ENCODE measurements around the gene VTI1A.
A peak's percentile ranks its signal among the peaks of the same experiment; 100 is the strongest.
"Not testable (repeated sequence)": the region's sequence is repeated elsewhere in the genome, so short reads cannot be mapped to it uniquely, and the experiment has no call there.

VTI1A gene

GRCh38 chr10:112507988-112508387 lies 61.0 kb downstream of the VTI1A start:
- DNase-seq: no peak

GRCh38 chr10:112509558-112510291 lies 62.7 kb downstream of the VTI1A start:
- DNase-seq: no peak

GRCh38 chr10:112510384-112510783 lies 63.4 kb downstream of the VTI1A start:
- no peak for DNase-seq

GRCh38 chr10:112512294-112512693 lies 65.3 kb downstream of the VTI1A start:
- DNase-seq: no peak

- DNase-seq: no peak
Observed at GRCh38 chr10:112515126-112515525, 68.1 kb downstream of the VTI1A start.

GRCh38 chr10:112515852-112516251 lies 68.8 kb downstream of the VTI1A start:
- no peak for DNase-seq

- DNase-seq: no peak
Observed at GRCh38 chr10:112517451-112517862, 70.4 kb downstream of the VTI1A start.

GRCh38 chr10:112519133-112519761 lies 72.2 kb downstream of the VTI1A start:
- DNase-seq: no peak

- no peak for DNase-seq
Observed at GRCh38 chr10:112520914-112521313, 73.9 kb downstream of the VTI1A start.

- DNase-seq: no peak
Observed at GRCh38 chr10:112524641-112525040, 77.6 kb downstream of the VTI1A start.

- no peak for DNase-seq
Observed at GRCh38 chr10:112525200-112525599, 78.2 kb downstream of the VTI1A start.

GRCh38 chr10:112526139-112526538 lies 79.1 kb downstream of the VTI1A start:
- no peak for DNase-seq

- DNase-seq: no peak
Observed at GRCh38 chr10:112526906-112527305, 79.9 kb downstream of the VTI1A start.

GRCh38 chr10:112528235-112528634 lies 81.2 kb downstream of the VTI1A start:
- DNase-seq: no peak

- no peak for DNase-seq
Observed at GRCh38 chr10:112531421-112531820, 84.4 kb downstream of the VTI1A start.

GRCh38 chr10:112532189-112532588 lies 85.2 kb downstream of the VTI1A start:
- peak in 1 of 2 donors; percentile 46 for DNase-seq

- no peak for DNase-seq
Observed at GRCh38 chr10:112532956-112533355, 85.9 kb downstream of the VTI1A start.

- no peak for DNase-seq
Observed at GRCh38 chr10:112533916-112534315, 86.9 kb downstream of the VTI1A start.

- no peak for DNase-seq
Observed at GRCh38 chr10:112535531-112535951, 88.5 kb downstream of the VTI1A start.

- no peak for DNase-seq
Observed at GRCh38 chr10:112536663-112537062, 89.6 kb downstream of the VTI1A start.

- DNase-seq: no peak
Observed at GRCh38 chr10:112538168-112538567, 91.2 kb downstream of the VTI1A start.

- no peak for DNase-seq
Observed at GRCh38 chr10:112539340-112539739, 92.3 kb downstream of the VTI1A start.

- not testable (repeated sequence) for DNase-seq
Observed at GRCh38 chr10:112542823-112543222, 95.8 kb downstream of the VTI1A start.

GRCh38 chr10:112546474-112546873 lies 99.5 kb downstream of the VTI1A start:
- no peak for DNase-seq

Measured in CD4-positive, alpha-beta T cell treated with Interleukin-4 for 1 hour (primary cell).